ENCODE results near the gene POFUT2.

GRCh38 chr21:45250272-45250671 lies 37.4 kb downstream of the POFUT2 start:
- TF ChIP-seq CTCF (IDR thresholded peaks at IDR 0.05; ENCODE audit: low read length) (no peak), EZH2 (IDR thresholded peaks at IDR 0.05; ENCODE audit: borderline replicate concordance, low read length) (no peak)

All from OCI-LY1 (cell line).